HG03460 (cell line): ENCODE data around the gene FAM53A.
"Not testable (repeated sequence)": the region's sequence is repeated elsewhere in the genome, so short reads cannot be mapped to it uniquely, and the experiment has no call there.

Source experiments
- ATAC-seq: cut with Tn5 transposase; IDR thresholded peaks from one replicate; pipeline ENCODE4 v1.9.1; 2021; ENCODE audit not compliant: unreplicated experiment

Gene FAM53A

GRCh38 chr4:1686440-1687036 is 2.4 kb upstream of the FAM53A start:
- no peak for ATAC-seq

- ATAC-seq = no peak
These were observed 1.4 kb upstream of the FAM53A start for GRCh38 chr4:1685235-1686150.

- ATAC-seq = peak; percentile 6
These were observed 557 bp upstream of the FAM53A start for GRCh38 chr4:1684506-1685234.

GRCh38 chr4:1683261-1683735 is 815 bp downstream of the FAM53A start:
- no peak for ATAC-seq

GRCh38 chr4:1682860-1683259 is 1.3 kb downstream of the FAM53A start:
- no peak for ATAC-seq

- ATAC-seq = no peak
These were observed 5.9 kb downstream of the FAM53A start for GRCh38 chr4:1678244-1678643.

- no peak for ATAC-seq
These were observed 7.2 kb downstream of the FAM53A start for GRCh38 chr4:1676605-1677525.

- ATAC-seq = no peak
These were observed 8.3 kb downstream of the FAM53A start for GRCh38 chr4:1675802-1676137.

- no peak for ATAC-seq
These were observed 8.8 kb downstream of the FAM53A start for GRCh38 chr4:1675136-1675801.

GRCh38 chr4:1674682-1675081 is 9.4 kb downstream of the FAM53A start:
- no peak for ATAC-seq

- ATAC-seq = no peak
These were observed 10.4 kb downstream of the FAM53A start for GRCh38 chr4:1673671-1674070.

- not testable (repeated sequence) for ATAC-seq
These were observed 13.1 kb downstream of the FAM53A start for GRCh38 chr4:1671011-1671410.

GRCh38 chr4:1670279-1670678 is 13.8 kb downstream of the FAM53A start:
- no peak for ATAC-seq

GRCh38 chr4:1669850-1670249 is 14.3 kb downstream of the FAM53A start:
- no peak for ATAC-seq

- no peak for ATAC-seq
These were observed 14.8 kb downstream of the FAM53A start for GRCh38 chr4:1669270-1669669.

- ATAC-seq = no peak
These were observed 15.6 kb downstream of the FAM53A start for GRCh38 chr4:1668488-1668840.

GRCh38 chr4:1667273-1667672 is 16.8 kb downstream of the FAM53A start:
- ATAC-seq = no peak

- ATAC-seq = no peak
These were observed 17.7 kb downstream of the FAM53A start for GRCh38 chr4:1666391-1666790.

GRCh38 chr4:1664141-1664540 is 20.0 kb downstream of the FAM53A start:
- no peak for ATAC-seq

- ATAC-seq = no peak
These were observed 20.6 kb downstream of the FAM53A start for GRCh38 chr4:1663549-1663948.
